Fibroblast of skin of right quadriceps (primary cell): ENCODE data around the gene ALPK3.

Experiments used
- DNase-seq: peaks from one replicate; pipeline ENCODE4 v3.0.0-alpha.2; 2013

ALPK3 gene

GRCh38 chr15:84826369-84826823 lies 9.2 kb downstream of the ALPK3 start:
- no peak for DNase-seq

DNA sequence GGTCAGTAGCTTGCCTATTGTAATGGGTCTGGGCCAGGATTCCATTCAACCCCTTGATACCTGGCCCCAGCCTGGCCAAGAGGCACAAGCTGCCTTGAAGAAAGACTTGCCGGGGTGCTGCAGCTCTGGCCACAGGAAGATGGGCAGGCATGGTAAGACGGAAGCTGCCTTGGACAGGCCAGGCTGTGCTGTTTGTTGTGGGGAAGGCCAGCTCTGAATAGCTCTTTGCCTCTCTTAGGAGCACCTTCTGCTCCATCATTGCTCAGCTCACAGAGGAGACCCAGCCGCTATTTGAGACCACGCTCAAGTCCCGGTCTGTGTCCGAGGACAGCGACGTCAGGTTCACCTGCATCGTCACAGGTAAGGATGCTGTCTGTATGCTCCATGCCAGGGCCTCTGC lies 10.1 kb downstream of the ALPK3 start:
- DNase-seq: no peak

DNA sequence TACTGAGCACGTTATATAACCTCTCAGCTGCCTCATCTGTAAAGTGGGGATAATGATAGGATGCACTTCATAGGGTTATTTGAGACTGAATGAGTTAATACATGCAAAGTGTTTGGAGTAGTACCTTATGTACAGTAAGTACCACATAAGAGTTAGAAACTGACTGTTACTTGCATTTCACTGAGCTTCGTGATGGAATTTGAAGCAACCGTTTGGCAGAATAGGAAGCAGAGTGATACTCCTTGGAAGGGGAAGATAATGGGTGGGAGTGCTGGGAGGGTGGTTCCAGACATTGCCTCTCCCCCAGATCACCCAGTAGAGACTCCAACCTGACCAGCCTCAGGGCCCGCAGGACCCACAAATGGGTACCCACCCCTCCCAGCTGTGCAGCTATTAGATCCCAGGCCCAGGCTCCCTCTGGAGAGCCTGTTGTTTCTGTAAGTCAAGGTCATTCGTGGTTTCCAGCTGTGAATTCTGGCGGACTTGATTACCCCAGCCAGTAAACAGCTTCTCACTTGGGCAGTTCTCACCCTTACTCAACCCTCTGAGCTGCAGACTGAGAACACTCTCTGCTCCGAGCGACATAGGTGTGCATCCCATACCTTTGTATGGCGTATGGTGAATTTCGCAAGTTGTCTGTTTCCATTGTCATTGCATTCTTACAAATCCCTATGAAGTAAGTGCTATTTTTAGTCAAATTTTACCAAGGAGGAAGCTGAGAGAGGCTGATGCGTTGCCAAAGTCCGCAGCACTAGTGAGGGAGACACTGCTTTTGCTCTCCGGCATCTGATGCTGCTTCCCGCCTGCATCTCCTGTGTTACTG lies 11.1 kb downstream of the ALPK3 start:
- no peak for DNase-seq

- DNase-seq: no peak
Observed at GRCh38 chr15:84829428-84829827, 12.3 kb downstream of the ALPK3 start.

- no peak for DNase-seq
Observed at GRCh38 chr15:84830036-84830435, 12.9 kb downstream of the ALPK3 start.

- no peak for DNase-seq
Observed at GRCh38 chr15:84831028-84831427, 13.9 kb downstream of the ALPK3 start.

- DNase-seq: no peak
Observed at GRCh38 chr15:84831613-84832012, 14.5 kb downstream of the ALPK3 start.

GRCh38 chr15:84832448-84833040 lies 15.4 kb downstream of the ALPK3 start:
- no peak for DNase-seq

DNA sequence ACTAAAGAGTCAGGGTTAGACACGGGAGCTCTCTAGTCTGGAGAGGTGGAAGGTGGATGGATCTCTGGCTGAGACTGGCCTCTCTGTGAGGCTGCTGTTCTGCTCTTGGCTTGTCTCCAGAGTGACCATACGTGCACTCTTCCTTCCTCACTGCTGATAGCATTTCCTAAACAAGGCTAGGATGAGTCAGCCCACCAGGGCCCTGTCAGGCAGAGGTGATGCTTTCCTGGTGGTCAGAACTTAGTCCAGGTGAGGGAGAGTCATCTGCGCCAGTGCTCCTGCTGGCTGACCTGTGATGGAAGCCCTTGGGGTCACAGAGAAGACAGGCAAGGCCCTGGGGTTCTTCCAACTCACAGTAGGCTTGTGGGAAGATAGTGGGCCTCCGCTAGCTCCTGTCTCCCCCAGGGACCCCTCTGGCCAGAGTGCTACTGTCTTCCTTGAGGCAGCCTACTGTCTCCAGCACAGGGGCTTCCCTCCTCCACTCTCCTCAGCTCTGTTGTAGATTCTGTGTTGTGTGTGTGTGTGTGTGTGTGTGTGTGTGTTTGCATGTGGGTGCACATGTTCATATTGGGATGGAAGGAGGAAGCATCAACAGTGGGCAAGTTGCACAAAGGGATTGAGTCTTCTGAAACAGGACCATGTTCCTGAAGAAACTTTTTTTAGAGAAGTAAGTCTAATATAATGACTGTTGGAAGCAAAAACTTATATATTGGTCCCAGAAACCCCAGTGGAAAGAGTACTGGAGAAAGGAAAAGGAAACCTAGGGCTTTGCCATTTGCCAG lies 16.5 kb downstream of the ALPK3 start:
- peak; percentile 17 for DNase-seq

GRCh38 chr15:84834229-84834955 lies 17.2 kb downstream of the ALPK3 start:
- no peak for DNase-seq

DNA sequence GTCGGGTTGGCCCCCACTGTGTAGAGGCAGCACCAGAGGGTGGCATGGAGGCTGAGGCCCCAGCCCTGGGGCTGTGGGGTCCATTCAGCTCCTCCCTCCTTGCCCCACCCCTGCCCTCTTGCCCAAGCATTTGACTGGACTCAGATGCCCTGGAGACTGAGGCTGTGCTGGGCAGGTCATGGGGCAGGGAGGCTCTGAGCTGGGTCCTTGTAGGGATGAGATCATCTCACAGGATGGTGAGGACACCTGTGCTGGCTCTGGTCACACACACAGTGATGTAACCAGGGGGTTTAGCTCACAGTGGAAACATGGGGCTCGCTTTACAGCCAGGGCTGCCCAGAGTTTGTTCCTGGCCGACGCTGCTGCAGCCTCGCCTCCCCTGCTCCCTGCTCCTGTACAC lies 17.8 kb downstream of the ALPK3 start:
- DNase-seq: no peak

DNA sequence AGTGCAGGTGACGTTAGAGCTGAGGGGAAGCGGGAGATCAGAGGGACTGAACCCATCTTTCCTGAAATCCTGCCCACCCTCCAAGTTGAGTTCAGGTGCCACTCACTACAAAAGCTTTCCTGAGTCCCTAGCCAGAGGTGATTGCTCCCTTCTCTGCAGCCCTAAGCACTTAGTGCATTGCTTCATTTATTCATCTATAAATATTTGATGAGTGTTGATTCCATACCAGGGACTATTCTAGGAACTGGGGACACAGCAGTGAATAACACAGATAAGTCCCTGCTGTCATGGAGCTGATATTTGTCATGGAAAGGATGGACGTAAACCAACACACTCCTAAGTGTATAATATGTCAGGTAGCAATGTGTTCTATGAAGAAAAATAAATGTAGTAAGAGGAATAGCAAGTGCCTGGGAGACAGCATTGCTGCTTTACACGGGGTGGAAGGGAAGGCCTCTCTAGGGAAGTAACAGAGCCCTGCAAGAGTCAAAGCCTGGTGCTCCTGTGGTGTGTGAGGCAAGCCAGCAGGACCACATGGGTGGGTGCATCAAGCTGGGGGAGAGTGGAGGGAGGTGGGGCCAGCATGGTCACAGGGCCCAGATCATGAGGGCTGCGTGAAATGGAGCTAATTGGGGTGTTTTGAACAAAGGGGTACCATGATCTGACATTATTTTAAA lies 18.6 kb downstream of the ALPK3 start:
- DNase-seq: no peak

- DNase-seq: no peak
Observed at GRCh38 chr15:84836844-84837243, 19.7 kb downstream of the ALPK3 start.

DNA sequence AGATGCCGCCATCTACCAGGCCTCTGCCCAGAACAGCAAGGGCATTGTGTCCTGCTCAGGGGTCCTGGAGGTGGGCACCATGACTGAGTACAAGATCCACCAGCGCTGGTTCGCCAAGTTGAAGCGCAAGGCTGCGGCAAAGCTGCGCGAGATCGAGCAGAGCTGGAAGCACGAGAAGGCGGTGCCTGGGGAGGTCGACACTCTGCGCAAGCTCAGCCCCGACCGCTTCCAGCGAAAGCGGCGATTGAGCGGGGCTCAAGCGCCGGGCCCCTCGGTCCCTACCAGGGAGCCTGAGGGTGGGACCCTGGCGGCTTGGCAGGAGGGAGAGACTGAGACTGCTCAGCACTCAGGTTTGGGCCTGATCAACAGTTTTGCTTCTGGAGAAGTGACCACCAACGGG lies 22.6 kb downstream of the ALPK3 start:
- no peak for DNase-seq

- no peak for DNase-seq
Observed at GRCh38 chr15:84840255-84840654, 23.1 kb downstream of the ALPK3 start.

GRCh38 chr15:84840741-84841429 lies 23.7 kb downstream of the ALPK3 start:
- peak; percentile 11 for DNase-seq

DNA sequence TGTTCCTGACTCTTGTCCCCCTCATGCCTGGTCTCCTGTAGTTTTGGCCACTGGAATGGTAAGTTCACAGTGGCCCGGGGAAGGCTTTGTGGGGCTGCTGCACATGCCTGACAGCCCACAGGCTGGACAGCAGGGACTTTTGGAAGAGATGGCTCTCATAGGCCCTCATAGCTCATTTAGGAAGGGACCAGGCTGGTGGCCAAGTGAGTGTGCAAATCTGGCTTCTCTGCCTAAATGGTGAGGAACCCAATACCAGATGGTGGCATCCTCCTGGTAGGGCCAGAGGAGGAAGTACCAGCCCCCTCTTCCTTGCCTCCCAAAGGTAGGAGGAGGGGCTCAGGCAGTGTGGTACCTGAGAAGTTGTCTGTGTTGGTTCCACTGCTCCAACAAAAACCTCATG lies 25.6 kb downstream of the ALPK3 start:
- no peak for DNase-seq

DNA sequence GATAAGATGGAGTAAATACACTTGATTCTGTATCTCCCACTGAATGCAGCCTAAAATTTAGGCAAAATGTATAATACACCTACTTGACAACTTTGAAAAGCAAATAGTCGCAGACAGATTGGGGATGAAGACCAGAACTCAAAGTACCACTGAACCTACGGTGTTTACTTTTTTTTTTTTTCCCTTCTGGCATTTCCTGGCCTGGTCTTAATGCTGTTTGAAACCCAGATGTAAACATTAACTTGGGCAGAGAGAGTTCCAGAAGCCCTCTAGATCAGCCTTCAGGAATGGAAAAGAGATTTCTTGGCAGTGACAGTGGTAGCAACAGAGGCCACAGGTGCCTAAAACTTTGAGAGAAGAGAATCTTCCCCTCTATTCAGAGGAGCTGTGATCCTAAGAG lies 27.8 kb downstream of the ALPK3 start:
- no peak for DNase-seq

DNA sequence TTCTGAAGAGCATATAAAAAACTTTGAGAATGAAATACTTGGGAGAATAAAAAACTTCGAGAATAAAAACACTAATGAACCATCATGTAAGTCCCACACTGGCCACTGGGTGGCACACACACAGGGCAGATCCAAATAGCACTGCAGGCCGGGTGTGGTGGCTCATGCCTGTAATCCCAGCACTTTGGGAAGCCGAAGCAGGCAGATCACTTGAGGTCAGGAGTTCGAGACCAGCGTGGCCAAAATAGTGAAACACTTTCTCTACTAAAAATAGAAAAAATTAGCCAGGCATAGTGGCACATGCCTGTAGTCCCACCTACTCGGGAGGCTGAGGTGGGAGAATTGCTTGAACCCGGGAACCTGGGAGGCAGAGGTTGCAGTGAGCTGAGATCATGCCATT lies 28.5 kb downstream of the ALPK3 start:
- DNase-seq: peak; percentile 46

DNA sequence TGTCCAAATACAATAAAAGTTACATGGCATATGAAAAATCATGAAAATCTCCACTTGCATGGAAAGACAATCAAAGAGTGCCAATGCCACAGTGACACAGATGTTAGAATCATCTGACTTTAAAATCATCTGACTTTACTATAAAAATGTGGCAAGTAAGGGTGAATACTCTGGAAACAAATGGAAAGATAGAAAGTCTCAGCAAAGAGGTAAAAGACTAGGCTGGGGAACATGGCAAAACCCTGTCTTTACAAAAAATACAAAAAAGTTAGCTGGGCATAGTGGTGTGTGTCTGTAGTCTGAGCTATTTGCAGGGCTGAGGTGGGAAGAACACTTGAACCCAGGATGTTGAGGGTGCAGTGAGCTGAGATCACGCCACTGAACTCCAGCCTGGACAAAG lies 29.1 kb downstream of the ALPK3 start:
- no peak for DNase-seq

DNA sequence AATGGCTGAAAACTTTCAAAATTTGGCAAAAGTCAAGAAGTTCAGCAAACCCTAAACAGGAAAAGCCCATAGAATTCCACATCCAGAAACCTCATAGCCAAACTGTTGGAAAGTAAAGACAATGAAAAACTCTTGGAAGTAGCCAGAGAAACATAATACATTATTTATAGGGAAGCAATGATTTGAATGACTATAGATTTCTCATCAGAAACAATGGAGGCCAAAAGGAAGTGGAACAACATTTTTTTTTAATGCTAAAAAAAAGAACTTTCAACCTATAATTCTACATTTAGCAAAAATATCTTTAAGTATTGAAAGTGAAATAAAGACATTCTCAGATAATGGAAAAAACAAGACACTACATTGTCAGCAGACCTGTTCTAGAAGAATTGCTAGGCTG lies 30.2 kb downstream of the ALPK3 start:
- no peak for DNase-seq

- DNase-seq: no peak
Observed at GRCh38 chr15:84852212-84852611, 35.1 kb downstream of the ALPK3 start.
